Smooth muscle cell of the brain vasculature (primary cell): ENCODE measurements around the gene PPP1R37.

Source experiments
- DNase-seq: peaks from one replicate; pipeline ENCODE4 v3.0.0-alpha.2; 2012; ENCODE audit warnings: low read depth, low spot score

The PPP1R37 gene

GRCh38 chr19:45137179-45137761 is 44.3 kb downstream of the PPP1R37 start:
- no peak for DNase-seq

GRCh38 chr19:45138303-45138751 is 45.3 kb downstream of the PPP1R37 start:
- DNase-seq = no peak

GRCh38 chr19:45139286-45140143 is 46.5 kb downstream of the PPP1R37 start:
- no peak for DNase-seq

GRCh38 chr19:45140144-45140503 is 47.1 kb downstream of the PPP1R37 start:
- no peak for DNase-seq

- no peak for DNase-seq
Observed at GRCh38 chr19:45140533-45140932, 47.6 kb downstream of the PPP1R37 start.

- no peak for DNase-seq
Observed at GRCh38 chr19:45141203-45141900, 48.4 kb downstream of the PPP1R37 start.

- DNase-seq = no peak
Observed at GRCh38 chr19:45142016-45142725, 49.2 kb downstream of the PPP1R37 start.

GRCh38 chr19:45142726-45143110 is 49.7 kb downstream of the PPP1R37 start:
- no peak for DNase-seq

- DNase-seq = no peak
Observed at GRCh38 chr19:45144431-45145269, 51.7 kb downstream of the PPP1R37 start.

- DNase-seq = no peak
Observed at GRCh38 chr19:45145270-45146189, 52.6 kb downstream of the PPP1R37 start.

- no peak for DNase-seq
Observed at GRCh38 chr19:45146251-45146650, 53.3 kb downstream of the PPP1R37 start.

GRCh38 chr19:45146741-45147205 is 53.8 kb downstream of the PPP1R37 start:
- DNase-seq = no peak

- DNase-seq = no peak
Observed at GRCh38 chr19:45147835-45148676, 55.1 kb downstream of the PPP1R37 start.

- no peak for DNase-seq
Observed at GRCh38 chr19:45149129-45149528, 56.1 kb downstream of the PPP1R37 start.

GRCh38 chr19:45150180-45150579 is 57.2 kb downstream of the PPP1R37 start:
- DNase-seq = no peak

GRCh38 chr19:45150751-45151281 is 57.8 kb downstream of the PPP1R37 start:
- no peak for DNase-seq

GRCh38 chr19:45151320-45151719 is 58.3 kb downstream of the PPP1R37 start:
- no peak for DNase-seq

GRCh38 chr19:45151821-45152503 is 59.0 kb downstream of the PPP1R37 start:
- no peak for DNase-seq
